ENCODE results near the gene WDR5.

Gene WDR5

DNA sequence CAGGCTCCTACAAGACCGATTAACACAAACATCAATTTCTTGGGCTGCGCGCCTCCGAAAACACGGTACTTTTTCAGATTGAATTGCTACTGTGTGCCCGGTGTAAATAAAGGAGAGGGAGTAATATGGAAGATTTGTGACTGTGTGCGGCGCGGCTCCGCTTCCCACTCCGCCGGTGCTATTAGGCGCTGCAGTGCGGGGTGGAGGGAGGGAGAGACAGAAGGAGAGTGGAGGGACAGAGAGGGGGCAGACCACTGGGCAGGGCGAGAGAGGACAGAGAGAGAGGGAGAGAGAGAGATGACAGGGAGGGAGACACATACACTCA is 53.2 kb downstream of the WDR5 start:
- DNase-seq (ENCODE audit: low spot score), result no peak

DNA sequence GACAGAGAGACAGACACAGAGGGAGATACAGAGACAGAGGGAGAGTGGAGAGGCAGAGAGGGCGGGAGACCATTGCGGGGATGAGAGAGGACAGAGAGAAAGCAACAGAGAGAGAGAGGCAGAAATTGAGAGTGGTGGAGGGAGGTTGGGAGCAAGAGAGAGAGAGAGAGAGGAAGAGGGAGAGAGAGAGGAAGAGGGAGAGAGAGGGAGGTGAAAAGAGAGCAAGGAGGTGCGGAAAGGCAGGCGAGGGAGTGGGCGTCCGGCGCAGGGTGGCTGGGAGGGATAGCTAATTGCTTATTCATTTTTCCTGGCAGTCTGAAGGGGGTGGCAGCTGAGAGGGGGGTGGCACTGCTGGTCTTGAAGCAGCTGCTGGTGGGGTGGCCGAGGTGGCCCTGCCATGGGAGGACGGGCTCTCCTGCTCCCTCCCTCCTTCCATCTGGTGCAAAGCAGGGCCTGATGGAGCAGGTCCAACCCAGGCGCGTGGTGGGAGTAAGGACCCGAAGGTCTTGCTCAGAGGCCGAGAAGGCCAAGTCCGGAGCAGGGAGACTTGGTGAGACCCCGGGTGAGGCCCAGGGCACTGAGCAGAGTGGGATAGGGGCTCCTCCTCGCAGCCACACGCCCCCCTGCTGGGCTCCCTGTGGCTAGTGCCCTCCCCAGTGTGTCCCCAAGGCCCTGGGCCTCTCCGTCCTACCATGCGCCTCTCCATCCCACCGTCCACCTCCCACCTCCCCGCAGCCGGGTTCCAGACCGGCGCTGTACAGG is 53.8 kb downstream of the WDR5 start:
- no peak for DNase-seq (ENCODE audit: low spot score)

DNA sequence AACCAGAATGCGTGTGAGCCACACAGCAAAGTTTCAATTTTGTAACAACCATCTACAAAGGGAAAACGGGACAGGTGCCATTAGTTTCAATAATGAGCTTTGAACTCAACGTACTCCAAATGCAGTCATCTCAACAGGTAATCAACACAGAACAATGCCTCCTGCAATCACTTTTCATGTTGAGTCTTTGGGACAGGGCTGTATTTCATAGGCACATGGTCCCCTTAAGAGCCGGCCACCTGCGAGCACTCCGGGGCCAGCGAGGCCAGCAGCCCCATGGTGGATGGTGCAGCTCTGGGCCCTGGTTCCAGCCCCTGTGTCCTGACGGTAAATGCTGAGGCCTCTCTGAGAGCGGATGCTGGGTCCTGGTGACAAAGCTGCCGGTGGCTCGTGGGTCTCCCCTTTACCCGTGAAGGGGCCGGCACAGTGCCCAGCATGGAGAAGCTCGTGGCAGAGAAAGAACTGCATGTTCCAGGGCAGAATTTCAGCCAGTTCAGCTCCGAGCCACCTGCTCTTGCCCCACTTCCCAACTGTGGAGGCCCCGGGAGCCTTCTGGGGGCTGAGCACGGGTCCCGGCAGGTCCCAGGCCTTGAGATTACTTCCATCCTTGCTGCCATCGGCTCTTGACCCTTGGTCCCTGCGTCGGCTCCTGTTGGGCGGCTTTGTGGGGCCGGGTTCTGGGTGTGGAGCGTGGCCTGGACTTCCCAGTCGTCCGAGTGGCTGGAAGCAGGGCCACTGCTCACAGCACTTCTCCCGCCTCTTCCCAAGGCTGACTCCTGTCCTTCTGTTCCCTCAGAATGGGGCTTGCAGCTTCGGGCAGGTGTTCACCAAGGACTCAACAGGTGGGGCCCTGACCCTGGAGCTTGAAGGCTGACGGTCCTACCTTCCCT is 54.6 kb downstream of the WDR5 start:
- no peak for DNase-seq (ENCODE audit: low spot score)

DNA sequence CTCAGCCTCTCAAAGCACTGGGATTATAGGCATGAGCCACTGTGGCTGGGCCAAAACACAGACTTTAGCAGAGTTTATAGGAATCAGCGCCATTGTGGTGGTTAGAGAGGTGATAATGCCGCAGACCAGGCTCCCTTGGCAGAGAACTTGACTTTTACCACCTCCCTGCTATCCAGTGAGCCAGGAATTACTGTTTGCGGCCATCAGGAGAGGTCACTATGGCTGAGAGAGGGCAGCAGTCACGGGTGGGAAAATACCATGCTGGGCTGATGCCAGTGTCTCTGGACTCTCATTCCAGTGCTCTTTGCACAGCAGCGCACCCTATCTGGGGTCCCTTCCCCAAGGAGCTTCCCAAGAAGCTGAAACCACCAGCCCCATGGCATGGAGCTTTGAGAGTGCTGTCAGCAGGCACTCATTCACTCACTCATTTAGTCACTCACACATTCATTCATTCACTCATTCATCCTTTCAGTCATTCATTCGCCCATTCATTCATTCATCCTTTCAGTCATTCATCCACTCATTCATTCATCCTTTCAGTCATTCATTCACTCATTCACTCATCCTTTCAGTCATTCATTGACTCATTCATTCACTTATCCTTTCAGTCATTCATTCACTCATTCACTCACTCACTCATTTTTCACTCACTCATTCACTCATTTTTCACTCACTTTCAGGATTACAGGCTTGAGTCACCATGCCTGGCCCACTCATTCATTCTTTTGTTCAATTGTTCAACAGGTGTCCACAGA is 55.8 kb downstream of the WDR5 start:
- DNase-seq (ENCODE audit: low spot score), result no peak

DNA sequence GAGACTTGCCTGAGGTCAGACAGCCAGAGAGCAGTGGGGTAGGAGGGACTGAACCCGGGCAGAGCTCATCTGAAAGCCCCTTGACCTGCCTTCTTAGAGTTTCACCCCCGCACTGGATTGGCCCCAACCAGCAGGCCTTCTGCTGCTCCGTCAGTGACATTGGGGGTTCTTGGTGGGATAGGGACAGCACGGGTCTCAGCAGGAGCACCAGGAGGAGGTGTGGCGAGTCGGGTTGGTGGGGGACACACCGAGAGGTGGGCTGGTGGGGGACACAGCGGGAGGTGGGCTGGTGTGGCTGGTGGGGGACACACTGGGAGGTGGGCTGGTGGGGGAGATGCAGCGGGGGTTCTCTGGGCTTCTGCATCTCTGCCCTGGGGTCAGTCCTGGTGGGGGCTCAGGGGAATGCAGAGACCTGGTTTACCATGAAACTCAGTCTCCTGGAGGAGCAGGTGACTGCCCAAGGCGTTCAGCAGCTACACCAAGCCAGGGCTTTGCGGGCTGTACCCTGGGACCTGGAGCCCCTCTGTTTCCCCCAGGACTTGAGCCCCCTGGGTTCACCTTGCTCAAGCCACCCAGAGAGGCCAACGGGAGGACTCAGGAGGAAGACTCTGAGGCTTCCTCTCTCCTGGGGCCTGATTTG is 56.5 kb downstream of the WDR5 start:
- DNase-seq (ENCODE audit: low spot score), result no peak

DNA sequence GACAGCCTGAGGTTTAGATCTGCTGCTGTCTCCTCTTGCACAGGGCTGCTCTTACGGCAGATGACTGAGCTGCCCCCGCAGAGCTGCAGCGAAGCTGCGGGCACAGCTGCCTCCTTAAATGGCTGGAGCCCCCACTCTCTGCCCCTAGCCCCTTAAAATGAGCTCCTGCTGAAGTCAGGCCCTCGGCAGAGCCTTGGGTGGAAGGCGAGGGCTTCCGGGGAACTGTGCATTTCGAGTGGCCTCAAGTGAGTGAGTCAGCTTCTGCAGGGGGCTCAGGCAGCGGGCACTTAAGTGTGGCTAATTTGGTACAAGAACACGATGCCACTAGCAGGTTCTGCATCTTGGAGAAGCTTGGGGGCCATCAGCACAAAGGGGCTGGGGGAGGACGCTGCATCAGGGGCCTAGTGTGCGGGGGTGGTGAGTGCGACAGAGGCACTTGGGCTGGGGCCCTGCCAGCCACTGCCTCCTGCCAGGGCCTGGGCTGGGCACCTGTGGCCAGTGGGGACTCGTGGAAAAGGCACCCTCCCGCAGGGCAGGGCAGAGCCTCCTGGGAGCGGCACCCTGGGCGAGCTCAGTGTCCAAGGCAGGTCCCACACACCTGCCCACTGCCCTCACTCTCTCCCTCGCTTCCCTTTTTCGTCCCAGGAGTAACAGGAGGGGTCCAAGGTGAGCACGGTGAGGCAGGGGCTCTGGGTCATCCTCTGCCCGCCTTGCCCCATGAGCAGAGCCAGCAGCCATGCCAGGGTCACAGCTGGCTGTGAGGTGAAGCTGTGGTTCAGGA is 57.3 kb downstream of the WDR5 start:
- DNase-seq (ENCODE audit: low spot score), result no peak

DNA sequence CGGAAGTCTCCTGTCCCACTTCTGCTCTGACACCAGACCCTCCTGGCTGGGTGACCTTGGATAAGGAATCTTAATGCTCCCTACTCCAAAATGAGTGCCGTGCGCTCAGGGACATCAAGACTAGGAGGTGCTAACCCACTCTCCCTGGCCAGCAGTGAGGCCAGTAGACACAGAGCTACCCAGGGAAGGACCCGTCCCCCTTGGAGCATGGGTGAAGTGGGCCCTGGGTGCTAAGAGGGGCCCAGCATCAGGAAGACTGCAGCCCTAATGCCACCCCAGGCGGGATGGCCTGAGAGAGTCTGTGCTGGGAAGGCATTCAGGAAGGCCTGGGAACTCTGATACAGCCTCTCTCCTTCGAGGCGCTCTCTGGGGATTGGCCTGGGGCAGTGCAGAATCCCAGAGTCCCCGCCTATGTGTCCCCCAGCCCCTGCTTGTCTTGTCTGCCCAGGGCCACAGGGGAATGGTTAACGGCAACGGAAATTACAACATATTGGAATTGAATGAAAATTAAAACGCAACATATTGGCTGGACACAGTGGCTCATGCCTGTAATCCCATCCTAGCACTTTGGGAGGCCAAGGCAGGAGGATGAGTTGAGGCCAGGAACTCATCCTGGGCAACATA is 58.1 kb downstream of the WDR5 start:
- DNase-seq (ENCODE audit: low spot score), result no peak

DNA sequence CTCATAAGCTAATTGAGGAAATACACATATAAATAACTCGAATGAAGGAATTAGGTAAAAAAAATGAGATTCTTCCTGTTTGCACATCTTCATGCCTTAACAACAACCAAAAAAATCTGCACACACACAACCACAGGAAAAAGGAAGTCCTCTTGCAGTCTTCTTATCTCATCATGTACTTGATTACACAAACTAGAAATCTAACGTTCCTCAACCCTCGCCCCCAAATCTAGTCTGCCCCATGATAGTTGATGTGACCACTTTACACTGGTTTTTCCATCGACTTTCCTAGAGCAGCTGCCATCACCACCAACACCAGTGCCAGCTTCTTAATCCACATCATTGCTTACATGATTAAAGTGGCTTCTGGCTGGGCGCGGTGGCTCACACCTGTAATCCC is 59.7 kb downstream of the WDR5 start:
- no peak for DNase-seq (ENCODE audit: low spot score)

DNA sequence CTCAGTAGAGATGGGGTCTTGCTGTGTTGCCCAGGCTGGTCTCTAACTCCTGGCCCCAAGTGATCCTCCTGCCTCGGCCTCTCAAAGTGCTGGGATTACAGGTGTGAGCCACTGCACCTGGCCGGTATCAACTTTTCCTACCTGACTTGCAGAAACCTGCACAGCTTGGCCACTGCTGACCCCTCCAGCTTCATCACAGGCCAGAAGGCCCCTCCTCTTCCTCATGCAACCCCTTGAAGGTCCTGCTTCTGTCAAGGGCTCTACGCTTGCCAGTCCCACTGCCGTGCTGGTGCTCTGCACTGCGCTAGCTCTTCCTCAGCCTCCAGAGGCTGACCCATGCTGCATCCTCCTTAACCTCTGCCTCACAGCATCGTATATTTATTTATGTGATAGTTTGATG is 61.0 kb downstream of the WDR5 start:
- no peak for DNase-seq (ENCODE audit: low spot score)

DNA sequence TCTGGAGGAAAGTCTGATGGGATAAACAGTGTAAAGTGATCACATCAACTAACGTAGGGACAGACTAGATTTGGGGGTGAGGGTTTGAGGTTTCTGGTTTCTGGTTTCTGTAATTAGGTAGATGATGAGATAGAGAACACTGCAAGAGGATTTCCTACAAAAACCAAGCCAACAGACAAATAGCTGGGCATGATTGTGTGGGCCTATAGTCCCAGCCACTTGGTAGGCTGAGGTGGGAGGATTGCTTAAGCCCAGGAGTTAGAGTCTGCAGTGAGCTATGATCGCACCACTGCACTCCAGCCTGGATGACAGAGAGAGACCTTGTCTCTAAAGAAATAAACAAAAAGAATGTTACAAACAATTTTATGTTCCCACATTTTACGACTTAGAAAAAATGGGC is 62.9 kb downstream of the WDR5 start:
- no peak for DNase-seq (ENCODE audit: low spot score)

DNA sequence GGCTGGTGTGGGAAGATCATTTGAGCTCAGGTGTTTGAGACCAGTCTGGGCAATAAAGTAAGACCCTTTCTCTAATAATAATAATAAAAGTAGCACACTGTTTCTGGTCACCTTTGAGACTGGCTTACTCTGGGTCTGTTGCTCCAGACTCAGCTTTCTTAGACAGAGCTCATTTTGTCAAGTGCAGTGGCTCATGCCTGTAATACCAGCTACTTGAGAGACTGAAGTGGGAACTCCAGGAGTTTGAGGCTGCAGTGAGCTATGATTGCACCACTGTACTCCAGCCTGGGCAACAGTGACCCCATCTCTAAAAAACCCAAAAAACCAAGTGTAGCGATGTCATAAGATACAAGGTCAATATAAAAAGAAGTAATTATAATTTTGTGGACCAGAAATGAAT is 64.8 kb downstream of the WDR5 start:
- no peak for DNase-seq (ENCODE audit: low spot score)

DNA sequence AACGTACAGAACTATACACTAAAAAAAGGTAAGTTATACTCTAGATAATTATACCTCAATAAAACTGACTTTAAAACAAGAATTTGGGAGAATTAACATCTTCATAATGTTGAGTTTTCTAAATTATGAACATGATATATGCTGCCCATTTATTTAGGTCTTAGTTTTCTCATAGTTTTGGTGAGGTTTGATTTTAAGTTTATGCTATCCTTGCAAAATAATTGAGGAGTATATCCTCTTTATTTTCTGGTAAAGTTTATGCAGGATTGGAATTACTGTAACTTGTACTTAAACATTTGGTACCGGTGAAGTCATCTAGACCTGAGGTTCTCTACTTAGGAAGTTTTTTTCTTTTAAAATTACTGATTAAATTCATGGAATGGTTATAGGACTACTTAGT is 67.3 kb downstream of the WDR5 start:
- no peak for DNase-seq (ENCODE audit: low spot score)

DNA sequence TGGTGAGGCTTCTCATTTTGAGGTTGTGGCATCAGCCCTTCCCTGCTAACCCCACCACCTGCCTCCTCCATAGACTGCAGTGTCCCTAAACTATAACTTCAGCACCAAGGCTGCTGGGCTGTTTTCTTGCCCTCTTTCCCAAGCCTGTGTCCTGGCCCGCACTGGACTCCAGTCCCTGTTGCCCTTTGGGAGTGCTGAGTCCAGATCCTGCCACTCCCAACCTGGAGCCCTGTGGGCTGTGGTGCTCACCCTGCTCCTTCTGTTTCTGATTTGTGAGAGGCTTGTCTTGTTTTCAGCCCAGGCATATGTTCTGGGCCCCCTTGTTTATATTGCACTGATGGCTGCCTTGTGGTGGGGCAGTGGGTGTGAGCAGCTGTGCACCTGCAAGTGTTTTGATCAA is 68.2 kb downstream of the WDR5 start:
- no peak for DNase-seq (ENCODE audit: low spot score)

DNA sequence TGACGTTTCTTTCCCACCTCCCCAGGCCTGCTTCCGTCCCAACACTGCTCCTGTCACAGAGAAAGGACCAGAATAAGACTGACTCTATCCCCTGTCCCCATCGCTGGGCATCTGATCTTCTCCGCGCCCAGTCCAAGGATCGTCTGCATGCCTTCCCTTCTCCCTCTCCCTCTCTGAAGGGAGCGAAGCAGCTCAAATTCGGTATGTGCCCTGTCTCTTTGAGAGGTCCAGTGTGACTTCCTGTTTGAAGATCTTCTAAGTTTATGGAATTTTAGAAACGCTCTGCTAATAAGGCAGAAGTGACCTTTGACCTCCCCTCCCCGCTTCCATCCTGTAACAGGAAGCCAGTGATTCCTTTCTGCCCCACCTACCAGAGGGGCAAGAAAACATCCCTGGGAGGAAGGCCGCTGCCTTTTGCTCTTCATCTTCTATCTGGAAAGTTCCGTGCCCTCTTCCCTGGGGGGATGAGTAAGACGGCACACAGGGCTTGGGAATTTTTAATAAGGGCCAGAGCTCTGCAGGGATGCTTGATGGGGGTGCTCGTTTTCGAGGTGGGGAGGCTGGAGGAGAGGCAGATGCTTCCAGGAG is 69.2 kb downstream of the WDR5 start:
- no peak for DNase-seq (ENCODE audit: low spot score)

DNA sequence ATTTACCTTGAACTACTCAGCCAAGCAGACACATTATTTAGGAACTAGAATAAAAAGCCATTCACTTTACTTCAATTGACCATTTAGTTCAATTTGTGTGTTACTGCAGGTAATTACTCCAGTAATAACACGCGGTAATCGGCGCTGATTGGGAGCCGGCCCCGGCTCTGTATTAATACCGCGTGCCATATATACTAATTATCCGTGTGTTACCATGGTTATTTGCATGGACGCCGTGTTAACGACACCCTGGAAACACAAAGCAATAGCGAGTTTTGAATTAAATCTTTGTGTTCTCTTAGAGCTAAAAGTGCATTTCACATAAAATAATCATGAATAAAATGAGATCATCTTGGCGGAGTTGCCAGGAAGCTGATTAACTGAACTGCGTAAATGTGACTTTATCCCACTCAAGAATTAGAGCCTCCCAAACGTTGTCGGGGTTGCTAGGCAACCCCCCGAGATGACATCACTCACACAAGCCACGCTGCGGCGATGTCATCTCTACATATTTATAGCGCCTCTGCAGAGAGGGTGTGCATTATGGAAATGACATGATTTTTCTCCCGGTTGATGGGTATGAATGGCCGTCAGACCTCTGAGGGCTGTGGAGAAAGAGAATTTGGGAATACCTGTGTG is 69.9 kb downstream of the WDR5 start:
- no peak for DNase-seq (ENCODE audit: low spot score)

DNA sequence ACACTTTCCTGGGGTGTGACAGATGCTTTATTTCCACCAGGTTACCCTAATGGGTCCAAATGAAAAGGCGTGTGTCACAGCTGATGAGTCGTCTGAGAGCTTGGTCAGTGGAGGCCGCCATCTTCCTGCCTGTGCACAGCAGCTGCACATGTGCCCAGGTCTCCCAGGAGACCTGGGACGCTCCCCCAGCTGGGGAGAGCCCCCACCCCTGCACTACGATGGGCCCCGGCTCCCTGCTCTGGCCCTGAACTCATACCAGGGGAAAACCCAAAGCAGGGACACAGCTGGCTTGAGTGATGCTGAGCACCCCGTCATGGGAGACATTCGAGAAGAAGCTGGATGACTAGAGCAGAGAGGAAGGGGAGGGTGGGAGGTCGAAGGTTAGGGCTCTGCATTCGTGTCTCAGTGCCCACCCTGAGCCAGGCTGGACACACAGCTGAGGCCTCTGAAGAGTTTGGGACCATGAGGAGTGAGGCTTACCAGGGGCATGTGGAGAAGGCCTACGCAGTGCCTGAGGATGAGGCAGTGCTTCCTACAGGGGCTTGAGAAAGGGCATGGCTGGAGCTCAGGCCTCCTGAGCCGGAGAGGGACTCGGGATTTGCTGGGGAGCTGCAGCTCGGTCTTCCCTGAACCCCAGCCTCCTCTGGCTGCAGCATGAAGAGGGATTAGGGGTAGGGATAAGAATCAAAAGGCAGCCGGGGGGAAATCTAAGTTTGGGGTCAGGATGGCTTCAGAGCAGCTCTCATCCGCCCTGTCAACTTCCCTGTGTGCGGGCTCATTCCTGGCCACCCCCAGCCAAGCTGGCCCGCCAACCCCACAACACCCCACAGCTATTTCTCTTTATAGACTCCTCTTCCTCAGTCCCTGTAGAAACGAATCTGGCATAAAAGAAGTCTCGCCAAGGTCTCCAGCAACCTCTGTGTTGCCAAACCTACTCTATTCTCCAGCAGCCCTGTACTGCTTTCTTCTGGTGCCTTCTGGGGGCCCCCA is 70.7 kb downstream of the WDR5 start:
- DNase-seq (ENCODE audit: low spot score), result no peak

DNA sequence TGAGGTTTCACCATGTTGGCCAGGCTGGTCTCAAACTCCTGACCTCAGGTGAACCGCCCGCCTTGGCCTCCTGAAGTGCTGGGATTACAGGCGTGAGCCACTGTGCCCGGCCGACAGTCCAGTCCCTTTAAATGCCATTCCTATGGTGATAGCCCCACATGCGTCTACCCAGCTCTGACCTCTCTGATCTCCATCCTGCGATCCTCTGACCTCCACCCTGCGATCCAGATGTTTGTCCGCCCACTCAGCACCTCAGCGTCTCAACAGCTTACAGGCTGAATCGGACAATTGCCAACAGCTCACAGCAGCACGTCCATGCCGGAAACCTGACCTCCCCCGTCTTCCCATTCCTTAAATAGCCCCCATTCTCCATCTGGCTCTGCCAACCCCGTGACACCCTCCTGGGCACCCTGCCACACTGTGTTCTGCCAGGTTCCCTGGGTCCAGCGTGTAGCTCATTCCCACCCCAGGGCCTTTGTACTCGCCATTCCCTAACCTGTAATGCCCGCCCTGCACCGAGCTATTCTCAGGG is 72.5 kb downstream of the WDR5 start:
- no peak for DNase-seq (ENCODE audit: low spot score)

DNA sequence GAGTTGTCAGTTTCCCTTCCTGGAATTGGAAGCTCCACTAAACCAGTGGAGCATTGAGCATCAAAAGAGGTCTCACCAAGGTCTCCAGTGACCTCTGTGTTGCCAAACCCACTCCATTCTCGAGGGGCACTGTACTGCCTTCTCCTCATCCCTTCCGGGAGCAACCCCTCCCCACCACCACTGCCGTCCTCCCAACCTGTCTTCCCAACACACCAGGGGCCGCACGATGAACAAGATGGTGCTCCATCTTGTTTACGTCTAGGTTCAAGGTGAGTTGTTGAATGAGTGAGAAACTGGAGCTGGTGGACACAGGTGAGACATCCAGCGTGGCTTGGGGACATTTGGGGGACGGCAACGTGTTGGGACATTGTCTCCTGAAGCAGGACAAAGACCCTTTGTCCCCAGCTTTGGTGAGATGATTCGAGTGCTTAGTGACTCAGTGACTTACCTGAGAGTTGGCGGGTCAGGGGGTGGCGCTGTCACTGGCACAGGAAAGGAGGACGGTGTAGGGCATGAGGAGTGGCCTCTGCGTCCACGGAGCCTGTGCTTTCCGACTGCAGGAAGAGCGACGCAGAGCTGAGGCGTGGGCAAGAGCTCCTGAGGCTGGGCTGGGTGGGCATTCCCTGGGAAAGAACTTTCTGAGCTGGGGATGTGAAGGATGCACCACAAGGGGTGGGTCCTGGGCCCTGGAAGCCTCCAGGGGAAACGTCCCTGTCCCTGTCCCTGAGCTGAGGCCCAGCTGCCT is 73.3 kb downstream of the WDR5 start:
- no peak for DNase-seq (ENCODE audit: low spot score)

Measured in iPS-NIHi11 (cell line).